ENCODE measurements around the gene NAA25. TPM values are rescaled to one million over a fixed set of nuclear protein-coding genes. Genes with fewer than 3 reads are reported as not detected.

Gene NAA25

DNA sequence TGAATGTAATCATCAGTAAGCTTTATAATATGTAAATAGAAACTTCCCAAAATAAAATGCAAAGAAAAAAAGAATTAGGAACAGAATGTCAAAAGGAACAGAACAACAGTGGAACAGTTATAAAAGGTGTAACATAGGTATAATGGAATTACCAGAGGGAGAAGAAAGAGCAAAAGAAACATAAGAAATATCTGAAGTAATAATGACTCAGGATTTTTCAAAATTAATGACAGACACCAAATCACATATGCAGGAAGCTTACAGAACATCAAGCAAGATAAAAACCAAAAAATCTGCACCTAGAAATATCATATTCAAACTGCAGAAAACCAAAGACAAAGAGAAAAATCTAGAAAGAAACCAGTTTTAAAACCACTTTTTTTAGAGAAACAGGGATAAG is 131.7 kb downstream of the NAA25 start:
- no peaks in the 10 kb centered on the region for H3K79me1 ChIP-seq (ENCODE audit: low read depth, low read length)
- H3K4me2 ChIP-seq (ENCODE audit: insufficient read depth, low read length, poor library complexity, severe bottlenecking): no peak overlapping the region
- H2BK12ac ChIP-seq (ENCODE audit: low read length): no peak overlapping the region
- H3K4me3 ChIP-seq (ENCODE audit: low read length in 2 of 2): no peak overlapping the region
- H2AFZ ChIP-seq (ENCODE audit: low read length): no peak overlapping the region
- H4K8ac ChIP-seq (ENCODE audit: low read depth, low read length): no peak overlapping the region
- no peaks in the 10 kb centered on the region for H3K9me3 ChIP-seq (replicated peaks in 1 of 2; ENCODE audit: control insufficient read depth in 2 of 2, insufficient read depth in 1 of 2, low read depth in 1 of 2, low read length in 2 of 2)
- no peak overlapping the region for H2BK15ac ChIP-seq (ENCODE audit: low read length)
- H3K27me3 ChIP-seq (ENCODE audit: control insufficient read depth in 3 of 3, insufficient read depth in 3 of 3, low read depth in 1 of 3, low read length in 3 of 3): no peaks in the 10 kb centered on the region
- H3K18ac ChIP-seq (ENCODE audit: low read length): no peak overlapping the region
- H3K14ac ChIP-seq (ENCODE audit: low read length): no peak overlapping the region
- H3K27ac ChIP-seq (replicated peaks; ENCODE audit: low read length): no peak overlapping the region
- peaks cover 0 to 9% of the 10 kb centered on the region in 2 donors for H3K36me3 ChIP-seq (replicated peaks in 1 of 2; ENCODE audit: control insufficient read depth in 2 of 2, insufficient read depth in 2 of 2, low read length in 2 of 2)
- no peak for DNase-seq (ENCODE audit: low spot score)
- no peak overlapping the region for H2AK5ac ChIP-seq (ENCODE audit: low read depth, low read length)
- H3K9ac ChIP-seq (ENCODE audit: low read depth, low read length, poor library complexity): no peak overlapping the region
- H4K91ac ChIP-seq (ENCODE audit: low read depth, low read length, poor library complexity): no peak overlapping the region
- no peaks in the 10 kb centered on the region for H3K4me1 ChIP-seq (ENCODE audit: control insufficient read depth in 2 of 2, insufficient read depth in 1 of 2, low read depth in 1 of 2, low read length in 2 of 2)
- no peak overlapping the region for H3K23ac ChIP-seq (ENCODE audit: low read depth, low read length, poor library complexity)
- no peak overlapping the region for H2BK120ac ChIP-seq (ENCODE audit: low read depth, low read length)
- H3K4ac ChIP-seq (ENCODE audit: low read length): no peak overlapping the region
- no peak overlapping the region for H2BK5ac ChIP-seq (ENCODE audit: low read length)

Small RNA genes lying within 50 kb of the gene (small RNA-seq; reads per million reads assigned to genes)
- gene AC004024.1 (ENCODE audit: insufficient read depth): not detected
- not detected for gene MIR3657 (ENCODE audit: insufficient read depth)
- not detected for gene RF00019 (ENCODE audit: insufficient read depth)

Data from neuronal stem cell (in vitro differentiated cells).